22Rv1 (cell line): ENCODE measurements around the gene ZNF827.

Experiments used
- H3K27ac ChIP-seq: fragments of 450-650 bp; 2 replicates; pipeline ENCODE4 v1.5.1; 2017
- ZFX ChIP-seq: fragments of 450-650 bp; IDR thresholded peaks from 2 replicates; pipeline ENCODE4 v1.6.1; 2017; ENCODE audit warnings: antibody characterized with exemption, borderline replicate concordance
- TF ChIP-seq, protein P1 (sequence below): fragments of 450-650 bp; IDR thresholded peaks from 2 replicates; pipeline ENCODE4 v1.5.1; 2017; ENCODE audit warnings: mild to moderate bottlenecking

The ZNF827 gene

DNA sequence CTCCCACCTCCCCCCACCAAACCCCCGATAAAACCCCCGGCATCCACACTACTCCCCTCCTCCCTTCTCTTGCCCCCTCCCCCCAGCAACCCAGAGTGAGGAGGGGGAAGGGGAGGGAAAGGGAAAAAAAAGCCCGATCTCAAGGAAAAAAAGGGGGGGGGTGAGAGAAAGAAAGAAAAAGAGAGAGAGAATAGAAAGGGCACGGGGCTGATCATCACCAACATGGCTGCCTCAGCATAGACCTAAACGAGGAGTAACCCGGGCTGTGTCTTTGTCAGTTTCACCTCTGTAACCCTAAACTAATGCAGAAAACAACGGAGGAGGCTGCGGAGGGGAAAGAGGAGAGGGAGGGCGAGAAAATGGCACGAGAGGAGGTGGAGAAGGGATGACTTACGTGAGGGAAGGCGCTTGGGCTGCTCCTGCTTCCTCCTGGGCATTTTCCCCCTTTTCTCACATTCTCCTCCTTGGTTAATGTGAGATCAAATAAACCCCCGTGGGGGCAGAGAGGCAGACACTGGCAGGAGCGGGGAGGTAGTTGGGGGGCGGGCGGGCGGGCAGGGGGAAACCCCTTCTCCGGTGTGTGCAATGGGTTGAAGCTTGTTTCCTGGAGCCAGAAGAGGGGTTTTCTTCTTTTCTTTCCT lies 532 bp downstream of the ZNF827 start:
- TF ChIP-seq, protein P1, sequence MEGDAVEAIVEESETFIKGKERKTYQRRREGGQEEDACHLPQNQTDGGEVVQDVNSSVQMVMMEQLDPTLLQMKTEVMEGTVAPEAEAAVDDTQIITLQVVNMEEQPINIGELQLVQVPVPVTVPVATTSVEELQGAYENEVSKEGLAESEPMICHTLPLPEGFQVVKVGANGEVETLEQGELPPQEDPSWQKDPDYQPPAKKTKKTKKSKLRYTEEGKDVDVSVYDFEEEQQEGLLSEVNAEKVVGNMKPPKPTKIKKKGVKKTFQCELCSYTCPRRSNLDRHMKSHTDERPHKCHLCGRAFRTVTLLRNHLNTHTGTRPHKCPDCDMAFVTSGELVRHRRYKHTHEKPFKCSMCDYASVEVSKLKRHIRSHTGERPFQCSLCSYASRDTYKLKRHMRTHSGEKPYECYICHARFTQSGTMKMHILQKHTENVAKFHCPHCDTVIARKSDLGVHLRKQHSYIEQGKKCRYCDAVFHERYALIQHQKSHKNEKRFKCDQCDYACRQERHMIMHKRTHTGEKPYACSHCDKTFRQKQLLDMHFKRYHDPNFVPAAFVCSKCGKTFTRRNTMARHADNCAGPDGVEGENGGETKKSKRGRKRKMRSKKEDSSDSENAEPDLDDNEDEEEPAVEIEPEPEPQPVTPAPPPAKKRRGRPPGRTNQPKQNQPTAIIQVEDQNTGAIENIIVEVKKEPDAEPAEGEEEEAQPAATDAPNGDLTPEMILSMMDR, result no peak
- TF ChIP-seq ZFX, result no peak

DNA sequence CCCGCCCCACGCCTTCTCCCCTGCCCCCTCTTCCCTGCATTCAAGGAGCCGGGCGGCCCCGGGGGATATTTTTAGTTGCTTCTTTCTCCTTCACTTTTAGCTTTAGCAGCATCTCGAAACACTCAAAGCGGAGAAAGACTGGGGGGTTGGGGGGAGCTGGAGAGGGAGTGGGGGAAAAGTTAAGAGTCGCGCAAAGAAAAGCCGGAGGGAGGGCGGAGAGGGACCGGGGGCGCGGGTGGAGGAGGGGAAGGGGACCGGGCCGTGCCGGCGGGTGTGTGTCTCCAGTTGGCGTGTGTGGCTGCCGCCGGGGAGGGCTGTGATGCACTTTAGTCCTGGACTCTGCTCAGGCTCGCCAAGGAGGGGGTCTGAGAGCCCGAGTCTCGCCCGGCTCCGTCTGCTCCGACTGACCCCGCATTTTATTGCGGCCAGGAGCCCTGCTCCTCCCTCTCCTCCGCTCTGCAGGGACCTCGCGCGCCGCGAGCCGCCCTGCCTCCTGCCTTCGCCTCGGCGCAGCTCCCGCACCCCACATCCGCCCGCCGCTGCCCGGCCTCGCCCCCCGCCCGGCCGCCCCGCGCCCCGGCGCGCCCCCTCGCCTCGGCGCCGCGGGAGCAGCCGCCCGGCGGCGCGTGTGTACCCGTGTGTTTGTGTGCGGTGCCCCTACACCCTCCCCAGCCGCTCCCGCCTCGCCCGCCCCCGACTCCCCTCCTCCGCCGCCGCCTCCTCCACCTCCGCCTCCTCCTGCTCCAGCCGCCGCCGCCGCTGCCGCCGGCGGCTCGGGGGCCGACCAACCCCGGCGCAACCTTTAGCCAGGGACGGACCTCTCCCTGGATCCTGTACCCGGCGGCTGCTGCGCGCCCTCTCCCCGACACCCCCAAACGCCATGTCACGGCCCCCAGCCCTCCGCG lies 1.4 kb downstream of the ZNF827 start:
- no peak for TF ChIP-seq ZFX
- TF ChIP-seq, protein P1, result no peak
- peak overlapping the region; percentile 75 for H3K27ac ChIP-seq

More for the DNA sequence above, 532 bp downstream of the ZNF827 start:
- H3K27ac ChIP-seq, result peak overlapping the region; percentile 75

DNA sequence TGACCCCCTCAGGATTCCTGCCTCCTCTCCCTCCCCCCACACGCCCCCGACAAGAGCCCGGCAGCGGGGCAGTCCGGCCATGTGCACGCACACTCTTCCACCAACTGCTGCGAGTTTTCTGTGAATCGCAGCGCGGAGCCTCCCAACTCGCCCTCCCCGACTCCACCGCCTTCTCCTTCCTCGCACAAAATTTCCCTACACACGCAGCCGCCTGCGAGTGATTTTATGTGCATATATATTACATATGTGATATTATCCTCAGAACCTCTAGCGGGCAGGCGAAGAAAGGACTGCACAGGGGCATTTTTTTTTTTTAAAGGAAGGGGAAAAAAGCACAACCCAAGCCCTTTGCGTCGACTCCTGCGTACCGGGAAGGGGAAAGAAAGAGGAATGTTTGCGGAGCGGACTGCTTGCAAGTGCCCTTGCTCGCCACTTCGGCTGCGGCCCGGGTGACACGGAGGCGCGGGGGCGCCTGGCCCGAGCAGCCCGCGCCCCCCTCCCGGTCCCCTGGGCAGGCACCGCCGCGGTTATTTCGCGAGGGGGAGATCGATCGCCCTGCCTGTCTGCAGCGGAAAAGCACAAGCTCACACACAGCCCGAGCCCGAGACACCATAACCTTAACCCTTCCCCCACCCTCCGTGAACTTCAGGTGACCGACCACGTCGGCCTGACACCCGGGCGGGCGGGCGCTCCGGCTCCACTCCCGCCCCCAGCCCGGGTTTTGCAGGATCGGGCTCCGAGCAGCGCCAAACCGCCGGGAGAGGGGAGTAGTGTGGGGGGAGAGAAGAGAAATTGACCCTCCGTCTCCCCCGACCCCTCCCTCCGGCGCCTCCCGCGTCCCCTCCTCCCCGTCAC lies 2.3 kb downstream of the ZNF827 start:
- TF ChIP-seq, protein P1, result peak; percentile 28; the same call in 1 of the 2 replicates
- TF ChIP-seq ZFX, result no peak
- peak overlapping the region; percentile 75 for H3K27ac ChIP-seq

DNA sequence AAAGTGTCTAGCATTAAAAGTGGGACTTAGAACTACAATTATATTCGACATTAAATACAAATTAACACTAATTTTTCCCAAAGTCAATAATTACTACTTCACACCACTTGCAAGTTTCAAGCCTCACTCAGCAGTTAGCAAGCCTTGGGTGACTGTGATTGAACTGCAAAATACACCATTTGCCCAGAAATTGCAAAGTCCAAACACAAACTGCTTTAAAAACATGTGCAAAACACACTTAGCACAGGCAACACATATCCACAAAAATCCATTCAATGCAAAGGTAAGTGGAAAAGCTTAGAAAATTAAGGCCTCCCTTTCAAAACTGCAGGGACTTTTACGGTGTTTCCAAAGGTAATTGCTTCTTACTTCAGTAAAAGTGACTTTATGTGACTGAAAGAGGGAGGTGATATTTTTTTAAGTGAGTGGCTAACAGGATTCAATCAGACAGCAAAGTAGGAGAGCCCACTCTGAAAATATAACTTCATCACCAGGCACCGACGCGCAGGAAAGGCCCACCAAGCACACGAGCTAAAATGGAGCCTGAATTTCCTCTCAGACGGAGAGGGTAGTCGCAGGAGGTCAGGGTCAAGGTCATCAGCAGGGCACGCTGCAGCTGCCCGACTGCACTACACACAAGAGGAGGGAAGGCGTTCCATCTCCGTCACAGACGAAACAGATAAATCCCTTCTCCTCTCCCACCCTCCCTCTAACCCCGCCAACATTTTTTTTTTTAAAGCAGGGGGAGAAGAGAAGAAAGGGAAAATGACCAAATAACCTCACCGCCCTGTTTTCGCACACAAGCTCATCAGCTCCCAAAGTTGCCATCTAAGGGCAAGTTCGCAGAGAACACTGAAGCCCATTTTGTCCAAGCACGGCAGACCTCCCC lies 3.1 kb downstream of the ZNF827 start:
- peak overlapping the region; percentile 75 for H3K27ac ChIP-seq

DNA sequence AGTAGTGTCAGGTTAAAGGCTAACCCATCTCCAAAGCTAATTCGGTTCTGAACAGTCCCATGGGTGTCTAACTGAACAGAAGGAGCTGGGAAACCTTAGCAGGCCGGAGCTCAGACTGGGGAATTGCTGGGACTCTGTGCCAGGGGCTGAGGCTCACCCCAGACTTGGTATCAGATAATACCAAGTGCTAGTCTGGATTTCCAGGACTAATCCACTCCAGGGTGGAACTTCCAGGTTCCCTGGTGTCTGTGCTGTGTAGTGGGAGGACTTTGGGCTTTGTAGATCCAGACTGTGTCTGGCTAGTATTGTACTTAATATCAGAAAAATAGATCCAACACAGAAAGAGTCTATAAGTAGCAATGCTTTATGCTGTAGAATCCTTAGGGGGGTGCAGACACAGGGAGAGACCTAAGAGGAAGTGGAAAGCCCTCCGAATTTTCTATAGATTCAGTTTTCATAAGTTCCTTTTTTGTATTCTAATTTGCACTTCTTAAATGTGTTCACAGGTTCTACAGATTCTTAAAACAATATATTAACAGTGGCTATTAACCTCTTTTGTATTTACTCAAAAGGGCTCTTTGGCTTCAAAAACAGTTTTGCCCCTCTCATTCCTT lies 4.1 kb downstream of the ZNF827 start:
- H3K27ac ChIP-seq, result no peak overlapping the region
- TF ChIP-seq ZFX, result no peak
- TF ChIP-seq, protein P1, result no peak

More for the DNA sequence above, 3.1 kb downstream of the ZNF827 start:
- TF ChIP-seq, protein P1, result no peak

DNA sequence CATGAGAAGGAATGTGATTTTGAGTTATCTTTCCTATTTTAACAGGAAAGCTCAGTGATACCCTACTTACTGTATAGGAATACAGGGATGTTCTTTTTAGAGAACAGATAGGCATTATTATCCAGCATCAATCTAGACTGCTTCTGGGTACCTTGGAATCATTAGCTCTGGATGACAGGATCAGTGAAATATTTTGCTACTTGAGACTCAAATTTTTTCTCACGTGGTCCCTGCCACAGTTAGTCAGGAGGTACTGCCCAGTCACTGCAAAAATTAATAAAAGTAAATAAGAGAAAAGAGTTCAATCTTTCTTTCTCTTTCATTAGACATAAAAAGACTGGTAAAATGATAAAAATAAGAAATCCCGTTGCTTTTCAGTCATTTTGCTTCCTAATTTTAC lies 5.5 kb downstream of the ZNF827 start:
- H3K27ac ChIP-seq, result no peak overlapping the region
- TF ChIP-seq, protein P1, result no peak
- no peak for TF ChIP-seq ZFX
